UCSD-AML1 (cell line): Measurements from ENCODE around the gene XK.
A peak's percentile ranks its signal among the peaks of the same experiment; 100 is the strongest.
"Not testable (repeated sequence)": the region's sequence is repeated elsewhere in the genome, so short reads cannot be mapped to it uniquely, and the experiment has no call there.

Experiments used
- DNase-seq: peaks from one replicate; lab custom pipeline; 2025; ENCODE audit not compliant: unreplicated experiment; lab: John Stamatoyannopoulos, UW

The XK gene

GRCh38 chrX:37752936-37753335, 67.3 kb downstream of the XK start:
- DNase-seq = no peak

GRCh38 chrX:37753384-37753783, 67.8 kb downstream of the XK start:
- DNase-seq = no peak

GRCh38 chrX:37754516-37754915, 68.9 kb downstream of the XK start:
- no peak for DNase-seq

- peak; percentile 50 for DNase-seq
Measured at GRCh38 chrX:37755025-37755424, 69.4 kb downstream of the XK start.

- DNase-seq = no peak
Measured at GRCh38 chrX:37757082-37757481, 71.5 kb downstream of the XK start.

- DNase-seq = no peak
Measured at GRCh38 chrX:37759351-37759750, 73.8 kb downstream of the XK start.

GRCh38 chrX:37759878-37760418, 74.4 kb downstream of the XK start:
- DNase-seq = no peak

GRCh38 chrX:37763400-37763799, 77.8 kb downstream of the XK start:
- no peak for DNase-seq

GRCh38 chrX:37765507-37765906, 79.9 kb downstream of the XK start:
- DNase-seq = peak; percentile 8

- no peak for DNase-seq
Measured at GRCh38 chrX:37767430-37767829, 81.8 kb downstream of the XK start.

- DNase-seq = not testable (repeated sequence)
Measured at GRCh38 chrX:37768866-37769265, 83.3 kb downstream of the XK start.

- no peak for DNase-seq
Measured at GRCh38 chrX:37776283-37776986, 90.8 kb downstream of the XK start.

GRCh38 chrX:37776987-37777325, 91.4 kb downstream of the XK start:
- DNase-seq = no peak

GRCh38 chrX:37779857-37780256, 94.3 kb downstream of the XK start, which contains the start of gene CYBB:
Gene CYBB, plus strand, starts transcription at chrX:37780059. Its CDS starts 19 bp downstream, at chrX:37780078.
- DNase-seq = no peak

GRCh38 chrX:37781081-37781480, 95.5 kb downstream of the XK start:
- no peak for DNase-seq
